Osteocyte (in vitro differentiated cells): ENCODE measurements around the gene HCFC1. TPM values are rescaled to one million over a fixed set of nuclear protein-coding genes. Genes with fewer than 3 reads are reported as not detected.
"Not testable (repeated sequence)": the region's sequence is repeated elsewhere in the genome, so short reads cannot be mapped to it uniquely, and the experiment has no call there.

ENCODE experiments used
- DNase-seq: peaks from one replicate; pipeline ENCODE4 v3.0.0; 2021; ENCODE audit warnings: mixed read lengths; ENCODE audit not compliant: unreplicated experiment; ENCODE audit errors: extremely low spot score
- H3K27ac Mint-ChIP-seq: one replicate; pipeline ENCODE4 v1.8.0; 2021; ENCODE audit warnings: mild to moderate bottlenecking, mixed read lengths; ENCODE audit not compliant: unreplicated experiment
- H3K27me3 Mint-ChIP-seq: one replicate; pipeline ENCODE4 v1.8.0; 2021; ENCODE audit warnings: mixed read lengths; ENCODE audit not compliant: unreplicated experiment
- H3K36me3 Mint-ChIP-seq: one replicate; pipeline ENCODE4 v1.8.0; 2021; ENCODE audit warnings: mixed read lengths; ENCODE audit not compliant: unreplicated experiment
- H3K4me1 Mint-ChIP-seq: one replicate; pipeline ENCODE4 v1.8.0; 2021; ENCODE audit warnings: mixed read lengths; ENCODE audit not compliant: unreplicated experiment
- H3K4me3 Mint-ChIP-seq: one replicate; pipeline ENCODE4 v1.8.0; 2021; ENCODE audit warnings: mild to moderate bottlenecking, moderate library complexity, mixed read lengths; ENCODE audit not compliant: unreplicated experiment
- H3K9me3 Mint-ChIP-seq: one replicate; pipeline ENCODE4 v1.8.0; 2021; ENCODE audit warnings: mixed read lengths; ENCODE audit not compliant: unreplicated experiment
- total RNA-seq: library from RNA; stranded (reverse); gene quantifications from 2 replicates; pipeline ENCODE4 v1.2.1, GENCODE V29; 2021
- TF ChIP-seq, protein P1 (sequence below): fragments of 200-600 bp; sonication (generic); IDR thresholded peaks from 2 replicates; pipeline ENCODE4 v1.5.0; 2021; ENCODE audit warnings: antibody characterized with exemption, mild to moderate bottlenecking, moderate library complexity

The HCFC1 gene
- total RNA-seq, 1 donor from 2014 or later = 74.8 TPM

DNA sequence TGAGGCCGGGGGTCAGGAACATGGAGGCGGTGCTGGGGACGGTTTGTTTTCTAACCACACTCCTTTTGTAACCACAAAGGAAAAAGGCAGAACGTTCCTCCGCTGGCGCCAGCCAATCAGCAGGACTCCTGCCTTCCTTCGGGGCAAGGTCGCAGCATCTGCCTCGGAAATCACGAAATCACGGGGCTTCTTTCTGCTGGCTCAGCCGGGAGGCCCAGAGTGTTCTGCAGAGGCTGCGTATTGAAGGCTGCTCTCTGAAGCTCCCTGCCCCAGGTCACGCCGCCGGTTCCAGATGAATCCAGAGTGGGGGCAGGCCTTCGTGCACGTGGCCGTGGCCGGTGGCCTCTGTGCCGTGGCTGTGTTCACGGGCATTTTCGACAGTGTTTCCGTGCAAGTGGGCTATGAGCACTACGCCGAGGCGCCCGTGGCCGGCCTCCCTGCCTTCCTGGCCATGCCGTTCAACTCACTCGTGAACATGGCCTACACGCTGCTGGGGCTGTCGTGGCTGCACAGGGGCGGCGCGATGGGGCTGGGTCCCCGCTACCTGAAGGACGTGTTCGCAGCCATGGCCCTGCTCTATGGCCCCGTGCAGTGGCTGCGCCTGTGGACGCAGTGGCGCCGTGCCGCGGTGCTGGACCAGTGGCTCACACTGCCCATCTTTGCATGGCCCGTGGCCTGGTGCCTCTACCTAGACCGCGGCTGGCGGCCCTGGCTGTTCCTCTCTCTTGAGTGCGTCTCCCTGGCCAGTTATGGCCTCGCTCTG is 10.3 kb upstream of the HCFC1 start:
- Mint-ChIP-seq H3K4me1 (peaks cover 16% of the 10 kb centered on the region), H3K36me3 (peaks cover 7% of the 10 kb centered on the region), H3K27ac (peak overlapping the region; percentile 20), H3K27me3 (no peaks in the 10 kb centered on the region), H3K9me3 (no peaks in the 10 kb centered on the region), H3K4me3 (no peak overlapping the region)
- DNase-seq = no peak
- TF ChIP-seq, protein P1, sequence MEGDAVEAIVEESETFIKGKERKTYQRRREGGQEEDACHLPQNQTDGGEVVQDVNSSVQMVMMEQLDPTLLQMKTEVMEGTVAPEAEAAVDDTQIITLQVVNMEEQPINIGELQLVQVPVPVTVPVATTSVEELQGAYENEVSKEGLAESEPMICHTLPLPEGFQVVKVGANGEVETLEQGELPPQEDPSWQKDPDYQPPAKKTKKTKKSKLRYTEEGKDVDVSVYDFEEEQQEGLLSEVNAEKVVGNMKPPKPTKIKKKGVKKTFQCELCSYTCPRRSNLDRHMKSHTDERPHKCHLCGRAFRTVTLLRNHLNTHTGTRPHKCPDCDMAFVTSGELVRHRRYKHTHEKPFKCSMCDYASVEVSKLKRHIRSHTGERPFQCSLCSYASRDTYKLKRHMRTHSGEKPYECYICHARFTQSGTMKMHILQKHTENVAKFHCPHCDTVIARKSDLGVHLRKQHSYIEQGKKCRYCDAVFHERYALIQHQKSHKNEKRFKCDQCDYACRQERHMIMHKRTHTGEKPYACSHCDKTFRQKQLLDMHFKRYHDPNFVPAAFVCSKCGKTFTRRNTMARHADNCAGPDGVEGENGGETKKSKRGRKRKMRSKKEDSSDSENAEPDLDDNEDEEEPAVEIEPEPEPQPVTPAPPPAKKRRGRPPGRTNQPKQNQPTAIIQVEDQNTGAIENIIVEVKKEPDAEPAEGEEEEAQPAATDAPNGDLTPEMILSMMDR = no peak

GRCh38 chrX:153981231-153981630 is 9.6 kb upstream of the HCFC1 start:
- peaks cover 16% of the 10 kb centered on the region for H3K4me1 Mint-ChIP-seq
- TF ChIP-seq, protein P1 = no peak
- no peaks in the 10 kb centered on the region for H3K9me3 Mint-ChIP-seq
- peaks cover 7% of the 10 kb centered on the region for H3K36me3 Mint-ChIP-seq
- no peaks in the 10 kb centered on the region for H3K27me3 Mint-ChIP-seq
- H3K27ac Mint-ChIP-seq = peak overlapping the region; percentile 20
- H3K4me3 Mint-ChIP-seq = no peak overlapping the region
- DNase-seq = no peak

DNA sequence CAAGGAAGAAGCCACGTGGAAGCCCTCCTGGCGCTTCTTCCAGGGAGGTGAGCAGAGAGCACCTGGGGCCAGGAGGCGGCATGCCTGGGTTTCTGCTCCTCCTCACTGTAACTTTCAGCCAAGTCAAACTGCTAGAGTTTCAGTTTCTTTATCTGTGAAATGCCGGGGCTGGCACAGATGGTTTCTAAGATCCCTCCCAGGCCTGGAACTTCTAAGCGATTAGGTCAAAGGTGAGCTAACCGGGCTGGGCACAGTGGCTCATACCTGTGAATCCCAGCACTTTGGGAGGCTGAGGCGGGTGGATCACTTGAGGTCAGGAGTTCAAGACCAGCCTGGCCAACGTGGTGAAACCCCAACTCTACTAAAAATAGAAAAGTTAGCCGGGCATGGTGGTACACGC is 8.8 kb upstream of the HCFC1 start:
- not testable (repeated sequence) for H3K36me3 Mint-ChIP-seq

DNA sequence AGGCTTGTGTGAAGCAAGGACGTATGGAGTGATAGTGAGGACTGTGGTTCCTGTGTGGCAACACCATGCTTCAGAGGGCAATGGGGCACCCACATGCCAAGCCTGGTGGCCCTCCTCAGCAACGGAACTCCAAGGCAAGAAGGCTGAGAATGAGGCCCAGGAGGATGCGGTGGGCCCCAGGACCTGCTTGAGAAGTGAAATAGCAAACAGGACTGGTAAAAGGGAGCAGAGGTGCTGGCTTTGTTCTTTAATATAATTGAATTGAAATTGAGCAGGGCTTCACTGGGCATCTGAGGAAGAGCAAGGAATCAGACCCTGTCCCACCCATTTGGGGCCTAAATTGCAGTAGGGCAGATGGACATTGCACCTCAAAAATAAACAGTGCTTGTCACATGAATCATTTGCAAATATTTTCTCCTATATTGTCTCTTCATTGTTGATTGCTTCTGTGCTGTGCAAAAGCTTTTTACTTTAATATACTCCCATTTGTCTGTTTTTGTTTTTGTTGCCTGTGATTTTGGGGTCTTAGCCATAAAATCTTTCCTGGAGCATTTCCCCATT is 3.2 kb upstream of the HCFC1 start:
- no peaks in the 10 kb centered on the region for H3K27me3 Mint-ChIP-seq
- no peaks in the 10 kb centered on the region for H3K36me3 Mint-ChIP-seq
- no peak for DNase-seq
- H3K4me3 Mint-ChIP-seq = peak overlapping the region; percentile 3
- peaks cover 23% of the 10 kb centered on the region for H3K4me1 Mint-ChIP-seq
- TF ChIP-seq, protein P1 = no peak
- H3K27ac Mint-ChIP-seq = peak overlapping the region; percentile 23
- H3K9me3 Mint-ChIP-seq = no peaks in the 10 kb centered on the region

More for the DNA sequence above, 8.8 kb upstream of the HCFC1 start:
- H3K27me3 Mint-ChIP-seq, H3K27ac Mint-ChIP-seq, H3K4me3 Mint-ChIP-seq, H3K9me3 Mint-ChIP-seq, H3K4me1 Mint-ChIP-seq, DNase-seq: not testable (repeated sequence)

DNA sequence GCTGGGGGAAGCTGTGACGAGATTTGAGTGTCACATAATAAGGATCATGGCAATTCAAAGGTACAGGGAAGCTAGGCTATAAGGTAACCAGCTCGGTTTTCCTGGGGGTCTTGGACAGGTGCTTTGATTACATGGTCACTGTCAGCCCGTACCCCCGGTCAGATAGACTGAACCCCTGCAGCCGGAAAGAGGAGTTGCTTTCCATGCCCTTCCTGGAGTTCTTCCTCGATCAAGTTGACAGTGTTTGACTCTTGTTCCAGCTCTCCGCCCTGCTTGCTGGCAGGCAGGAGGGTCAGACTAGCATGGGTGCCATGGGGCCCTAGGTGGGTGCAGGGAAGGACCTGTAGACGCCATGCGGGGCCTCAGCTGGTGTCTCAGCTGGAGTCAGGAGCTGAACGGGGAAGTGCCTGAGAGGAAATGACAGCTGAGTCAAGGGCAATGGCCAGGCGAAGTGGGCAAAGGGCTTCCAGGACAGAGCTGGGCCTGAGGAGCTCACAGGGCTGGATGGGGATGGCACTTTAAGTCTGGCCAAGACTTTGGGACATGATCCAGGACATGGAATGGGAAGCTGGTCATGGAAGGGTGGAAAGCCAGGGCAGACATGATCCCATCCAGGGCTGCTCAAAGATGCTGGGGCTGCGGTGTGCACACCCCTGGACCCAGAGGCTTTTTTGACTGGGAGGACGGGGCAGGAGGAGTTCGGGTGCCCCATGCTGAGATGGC is 2.5 kb upstream of the HCFC1 start:
- peak overlapping the region; percentile 23 for H3K27ac Mint-ChIP-seq

More for the DNA sequence above, 2.5 kb upstream of the HCFC1 start:
- Mint-ChIP-seq H3K4me1 (peaks cover 29% of the 10 kb centered on the region), H3K27me3 (no peaks in the 10 kb centered on the region), H3K4me3 (peak overlapping the region; percentile 32), H3K9me3 (no peaks in the 10 kb centered on the region), H3K36me3 (no peaks in the 10 kb centered on the region)
- TF ChIP-seq, protein P1 = no peak
- no peak for DNase-seq
